OCI-LY1 (cell line): ENCODE results near the gene PPIP5K2.

Source experiments
- H2AFZ ChIP-seq: fragments of 200-600 bp; sonication (generic), shearing (Covaris generic); 2 replicates; pipeline ENCODE4 v1.6.0; 2014; ENCODE audit warnings: antibody characterized with exemption, mild to moderate bottlenecking, low read length
- H3F3A ChIP-seq: fragments of 200-600 bp; sonication (generic), shearing (Covaris generic); 2 replicates; pipeline ENCODE4 v1.6.0; 2014; ENCODE audit warnings: mild to moderate bottlenecking, antibody characterized with exemption, low read length, moderate library complexity; ENCODE audit not compliant: insufficient read depth
- H3K27ac ChIP-seq: fragments of 200-600 bp; sonication (generic); 2 replicates; pipeline ENCODE4 v1.5.1; 2014; ENCODE audit warnings: low read length, mixed run types, mild to moderate bottlenecking, low read depth; ENCODE audit not compliant: poor library complexity, severe bottlenecking
- H3K27me3 ChIP-seq: fragments of 200-600 bp; sonication (generic); 2 replicates; pipeline ENCODE4 v1.6.0; 2014; ENCODE audit warnings: antibody characterized with exemption, mild to moderate bottlenecking, low read length, moderate library complexity; ENCODE audit not compliant: insufficient read depth
- H3K36me3 ChIP-seq: fragments of 200-600 bp; sonication (generic); 2 replicates; pipeline ENCODE4 v1.6.1; 2014; ENCODE audit warnings: mild to moderate bottlenecking, antibody characterized with exemption, low read length, moderate library complexity, mixed read lengths; ENCODE audit not compliant: insufficient read depth
- H3K4me1 ChIP-seq: fragments of 200-600 bp; sonication (generic); 2 replicates; pipeline ENCODE4 v1.5.1; 2014; ENCODE audit warnings: mild to moderate bottlenecking, low read length, moderate library complexity; ENCODE audit not compliant: insufficient read depth, severe bottlenecking
- H3K4me2 ChIP-seq: fragments of 200-600 bp; sonication (generic), shearing (Covaris generic); 2 replicates; pipeline ENCODE4 v1.6.1; 2014; ENCODE audit warnings: low read length
- H3K4me3 ChIP-seq: fragments of 200-600 bp; sonication (generic); 2 replicates; pipeline ENCODE4 v1.5.1; 2014; ENCODE audit warnings: low read length, low read depth, mild to moderate bottlenecking, mixed read lengths; ENCODE audit not compliant: poor library complexity, severe bottlenecking
- H3K79me2 ChIP-seq: fragments of 200-600 bp; shearing (Covaris generic); 2 replicates; pipeline ENCODE4 v1.6.1; 2016; ENCODE audit warnings: mixed run types, low read length, mixed read lengths; ENCODE audit not compliant: insufficient read depth
- H3K9ac ChIP-seq: fragments of 200-600 bp; sonication (generic), shearing (Covaris generic); 2 replicates; pipeline ENCODE4 v1.6.1; 2014; ENCODE audit warnings: mild to moderate bottlenecking, low read length, mixed read lengths
- H3K9me2 ChIP-seq: fragments of 200-600 bp; sonication (generic), shearing (Covaris generic); 2 replicates; pipeline ENCODE4 v1.6.1; 2014; ENCODE audit warnings: low read depth, mild to moderate bottlenecking, low read length, mixed read lengths
- H3K9me3 ChIP-seq: fragments of 200-600 bp; shearing (Covaris generic); 2 replicates; pipeline ENCODE4 v1.6.1; 2014; ENCODE audit warnings: low read length, mixed read lengths
- H4K20me1 ChIP-seq: fragments of 200-600 bp; sonication (generic), shearing (Covaris generic); 2 replicates; pipeline ENCODE4 v1.6.0; 2016; ENCODE audit warnings: mild to moderate bottlenecking, low read length; ENCODE audit not compliant: insufficient read depth
- EZH2 ChIP-seq: fragments of 200-600 bp; sonication (generic), shearing (Covaris generic); IDR thresholded peaks from 2 replicates; pipeline ENCODE4 v1.8.0; 2017; ENCODE audit warnings: borderline replicate concordance, mixed run types, mild to moderate bottlenecking, antibody characterized with exemption, low read length, moderate library complexity, mixed read lengths
- TF ChIP-seq, protein P1 (sequence below): fragments of 200-600 bp; sonication (generic), shearing (Covaris generic); IDR thresholded peaks from 2 replicates; pipeline ENCODE4 v1.5.1; 2017; ENCODE audit warnings: mild to moderate bottlenecking, antibody characterized with exemption, low read length, moderate library complexity, mixed read lengths

Gene PPIP5K2

DNA sequence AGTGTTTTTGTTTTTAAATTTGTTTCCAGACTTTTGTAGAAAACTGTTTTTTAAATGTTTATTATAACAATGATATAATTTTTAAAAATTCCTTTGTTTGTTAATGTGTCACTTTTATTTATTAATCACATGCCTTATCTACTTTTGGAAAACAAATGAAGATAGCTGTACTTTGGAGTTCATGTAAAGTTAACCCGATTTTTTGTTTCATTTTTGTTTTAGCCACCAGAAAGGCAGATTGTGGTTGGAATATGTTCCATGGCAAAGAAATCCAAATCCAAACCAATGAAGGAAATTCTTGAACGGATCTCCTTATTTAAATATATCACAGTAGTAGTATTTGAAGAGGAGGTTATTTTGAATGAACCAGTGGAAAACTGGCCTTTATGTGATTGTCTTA is 13.1 kb downstream of the PPIP5K2 start:
- Histone ChIP-seq H3K79me2 (peaks cover 28% of the 10 kb centered on the region), H3K4me3 (no peak overlapping the region), H3K9me3 (no peaks in the 10 kb centered on the region), H3K27me3 (no peaks in the 10 kb centered on the region), H3K4me1 (no peaks in the 10 kb centered on the region), H3K9ac (no peak overlapping the region), H3K9me2 (no peaks in the 10 kb centered on the region), H3K4me2 (no peak overlapping the region), H3K27ac (no peak overlapping the region), H3K36me3 (peaks cover 31% of the 10 kb centered on the region), H2AFZ (no peak overlapping the region), H4K20me1 (no peaks in the 10 kb centered on the region), H3F3A (peaks cover 3% of the 10 kb centered on the region; the same call in 1 of the 2 replicates)
- TF ChIP-seq, protein P1, sequence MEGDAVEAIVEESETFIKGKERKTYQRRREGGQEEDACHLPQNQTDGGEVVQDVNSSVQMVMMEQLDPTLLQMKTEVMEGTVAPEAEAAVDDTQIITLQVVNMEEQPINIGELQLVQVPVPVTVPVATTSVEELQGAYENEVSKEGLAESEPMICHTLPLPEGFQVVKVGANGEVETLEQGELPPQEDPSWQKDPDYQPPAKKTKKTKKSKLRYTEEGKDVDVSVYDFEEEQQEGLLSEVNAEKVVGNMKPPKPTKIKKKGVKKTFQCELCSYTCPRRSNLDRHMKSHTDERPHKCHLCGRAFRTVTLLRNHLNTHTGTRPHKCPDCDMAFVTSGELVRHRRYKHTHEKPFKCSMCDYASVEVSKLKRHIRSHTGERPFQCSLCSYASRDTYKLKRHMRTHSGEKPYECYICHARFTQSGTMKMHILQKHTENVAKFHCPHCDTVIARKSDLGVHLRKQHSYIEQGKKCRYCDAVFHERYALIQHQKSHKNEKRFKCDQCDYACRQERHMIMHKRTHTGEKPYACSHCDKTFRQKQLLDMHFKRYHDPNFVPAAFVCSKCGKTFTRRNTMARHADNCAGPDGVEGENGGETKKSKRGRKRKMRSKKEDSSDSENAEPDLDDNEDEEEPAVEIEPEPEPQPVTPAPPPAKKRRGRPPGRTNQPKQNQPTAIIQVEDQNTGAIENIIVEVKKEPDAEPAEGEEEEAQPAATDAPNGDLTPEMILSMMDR = no peak
- TF ChIP-seq EZH2 = no peak

DNA sequence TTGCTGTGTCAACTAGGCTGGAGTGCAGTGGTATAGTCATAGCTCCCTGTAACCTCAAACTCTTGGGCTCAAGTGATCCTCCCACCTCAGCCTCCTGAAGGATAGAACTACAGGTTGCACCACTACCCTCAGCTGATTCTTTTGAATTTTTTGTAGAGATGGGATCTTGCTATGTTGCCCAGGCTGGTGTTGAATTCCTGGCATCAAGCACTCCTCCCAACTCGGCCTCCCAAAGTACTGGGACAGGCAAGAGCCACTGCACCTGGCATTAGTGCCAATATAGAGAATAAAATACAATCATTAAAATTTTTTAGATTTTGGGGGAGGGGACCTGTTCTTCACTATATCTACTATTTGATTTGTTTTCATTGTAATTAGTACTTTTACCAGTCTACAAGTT is 15.4 kb downstream of the PPIP5K2 start:
- H3K36me3 ChIP-seq = peaks cover 41% of the 10 kb centered on the region
- H3K4me1 ChIP-seq = no peaks in the 10 kb centered on the region
- H3K9me2 ChIP-seq = no peaks in the 10 kb centered on the region

DNA sequence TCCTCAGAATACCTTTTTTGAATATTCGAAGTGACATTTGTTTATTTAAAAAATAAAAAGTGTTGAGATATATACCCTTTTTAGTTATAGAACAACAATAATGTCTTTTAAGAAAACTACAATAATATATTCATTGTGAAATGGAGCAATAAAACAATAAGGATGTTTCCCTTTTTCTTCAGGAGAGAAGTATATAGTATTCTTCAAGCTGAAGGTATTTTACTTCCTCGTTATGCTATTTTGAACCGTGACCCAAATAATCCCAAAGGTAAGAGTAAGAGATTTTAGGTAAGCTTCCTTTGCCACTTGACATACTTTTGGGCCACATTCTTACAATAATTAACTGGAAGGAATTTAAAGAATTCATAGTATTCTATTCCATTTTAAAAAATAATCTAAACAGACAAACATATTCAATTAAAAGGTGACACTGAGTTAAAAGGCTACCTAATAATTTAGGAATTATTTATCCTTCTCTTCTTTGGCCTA is 18.1 kb downstream of the PPIP5K2 start:
- no peaks in the 10 kb centered on the region for H4K20me1 ChIP-seq
- TF ChIP-seq EZH2 = no peak
- TF ChIP-seq, protein P1 = no peak
- H3F3A ChIP-seq = 0 out of 2 replicates have a peak, but pooled peaks cover 3% of the 10 kb centered on the region
- H3K27ac ChIP-seq = no peak overlapping the region
- H3K36me3 ChIP-seq = peaks cover 39% of the 10 kb centered on the region
- H3K4me2 ChIP-seq = no peak overlapping the region
- no peak overlapping the region for H3K4me3 ChIP-seq
- H3K9ac ChIP-seq = no peak overlapping the region
- H3K9me3 ChIP-seq = no peaks in the 10 kb centered on the region
- no peaks in the 10 kb centered on the region for H3K9me2 ChIP-seq
- H3K79me2 ChIP-seq = no peaks in the 10 kb centered on the region
- no peak overlapping the region for H2AFZ ChIP-seq
- H3K27me3 ChIP-seq = no peaks in the 10 kb centered on the region
- H3K4me1 ChIP-seq = no peaks in the 10 kb centered on the region

More for the DNA sequence above, 15.4 kb downstream of the PPIP5K2 start:
- Histone ChIP-seq H3K27ac (no peak overlapping the region), H3K9me3 (no peaks in the 10 kb centered on the region), H3K9ac (no peak overlapping the region), H3K4me3 (no peak overlapping the region), H4K20me1 (no peaks in the 10 kb centered on the region), H3K27me3 (no peaks in the 10 kb centered on the region), H3F3A (peaks cover 3% of the 10 kb centered on the region; the same call in 1 of the 2 replicates), H3K4me2 (no peak overlapping the region), H3K79me2 (peaks cover 8% of the 10 kb centered on the region; the same call in 1 of the 2 replicates), H2AFZ (no peak overlapping the region)
- TF ChIP-seq, protein P1 = no peak
- TF ChIP-seq EZH2 = no peak
